HG03135 (cell line): ENCODE measurements around the gene SULT2B1.

Experiments
- ATAC-seq: cut with Tn5 transposase; IDR thresholded peaks from one replicate; pipeline ENCODE4 v1.9.1; 2021; ENCODE audit warnings: mild to moderate bottlenecking, moderate library complexity; ENCODE audit not compliant: unreplicated experiment

SULT2B1 gene

GRCh38 chr19:48598996-48599700 is 47.2 kb downstream of the SULT2B1 start:
- no peak for ATAC-seq

GRCh38 chr19:48600679-48601417 is 48.9 kb downstream of the SULT2B1 start:
- no peak for ATAC-seq

- no peak for ATAC-seq
These were observed 51.0 kb downstream of the SULT2B1 start for GRCh38 chr19:48603001-48603400.

GRCh38 chr19:48603449-48603848 is 51.5 kb downstream of the SULT2B1 start:
- no peak for ATAC-seq

GRCh38 chr19:48603850-48604249 is 51.9 kb downstream of the SULT2B1 start:
- ATAC-seq = no peak

GRCh38 chr19:48606463-48607358 is 54.7 kb downstream of the SULT2B1 start, which contains the start of gene SPACA4:
SPACA4 (plus strand) TSS chr19:48606742; CDS start chr19:48606979, 237 bp downstream.
- no peak for ATAC-seq

- no peak for ATAC-seq
These were observed 55.4 kb downstream of the SULT2B1 start for GRCh38 chr19:48607359-48607755.

GRCh38 chr19:48608798-48609263 is 56.9 kb downstream of the SULT2B1 start:
- ATAC-seq = no peak

- ATAC-seq = no peak
These were observed 57.7 kb downstream of the SULT2B1 start for GRCh38 chr19:48609571-48610108.

GRCh38 chr19:48611872-48612271 is 59.9 kb downstream of the SULT2B1 start:
- no peak for ATAC-seq

- ATAC-seq = no peak
These were observed 61.3 kb downstream of the SULT2B1 start for GRCh38 chr19:48613024-48613851.

- no peak for ATAC-seq
These were observed 62.0 kb downstream of the SULT2B1 start for GRCh38 chr19:48613852-48614435.

- ATAC-seq = no peak
These were observed 62.7 kb downstream of the SULT2B1 start, which contains the start of gene FAM83E for GRCh38 chr19:48614436-48615230. FAM83E (minus strand) TSS chr19:48615076; CDS start chr19:48613372, 1,704 bp downstream.

GRCh38 chr19:48615231-48616040 is 63.5 kb downstream of the SULT2B1 start:
- no peak for ATAC-seq

GRCh38 chr19:48616041-48616436 is 64.1 kb downstream of the SULT2B1 start:
- no peak for ATAC-seq

GRCh38 chr19:48616491-48617056 is 64.6 kb downstream of the SULT2B1 start:
- no peak for ATAC-seq

GRCh38 chr19:48617146-48617937 is 65.4 kb downstream of the SULT2B1 start:
- ATAC-seq = no peak
